IMR-90 (cell line): Measurements from ENCODE around the gene HDGF. TPM values are rescaled to one million over a fixed set of nuclear protein-coding genes. Genes with fewer than 3 reads are reported as not detected.

Source experiments
- MAFK ChIP-seq: IDR thresholded peaks from 2 replicates; pipeline ENCODE4 v1.6.1; 2012; ENCODE audit warnings: low read depth, low read length, improper control_type of control experiment
- MXI1 ChIP-seq: IDR thresholded peaks from 2 replicates; pipeline ENCODE4 v1.6.1; 2012; ENCODE audit warnings: low read depth, mild to moderate bottlenecking, low read length, moderate library complexity, borderline replicate concordance
- polyA plus RNA-seq, 3 experiments: library from polyadenylated mRNA; depleted of rRNA; stranded (reverse); fragments of >200 nt; gene quantifications; 2 replicates each; pipeline ENCODE4 v1.2.3, GENCODE V29; 2012; ENCODE audit warnings: low replicate concordance in 1 of 3
- total RNA-seq: library from RNA; depleted of rRNA; stranded (reverse); fragments of >200 nt; gene quantifications from 2 replicates; pipeline ENCODE4 v1.2.3, GENCODE V29; 2012
- TF ChIP-seq, protein P1 (sequence below): conservative IDR thresholded peaks from 2 replicates; pipeline ENCODE4 v1.5.1; 2012; ENCODE audit warnings: mild to moderate bottlenecking, low read depth, low read length, improper control_type of control experiment

Gene HDGF
- total and polyA plus RNA-seq, 2 of the 4 experiments (the other 2 are of a cell fraction) = 94.6 to 123 TPM

GRCh38 chr1:156767101-156767878 lies 15.8 kb upstream of the HDGF start, which contains the start of gene PRCC (continued):
- TF ChIP-seq, protein P1, sequence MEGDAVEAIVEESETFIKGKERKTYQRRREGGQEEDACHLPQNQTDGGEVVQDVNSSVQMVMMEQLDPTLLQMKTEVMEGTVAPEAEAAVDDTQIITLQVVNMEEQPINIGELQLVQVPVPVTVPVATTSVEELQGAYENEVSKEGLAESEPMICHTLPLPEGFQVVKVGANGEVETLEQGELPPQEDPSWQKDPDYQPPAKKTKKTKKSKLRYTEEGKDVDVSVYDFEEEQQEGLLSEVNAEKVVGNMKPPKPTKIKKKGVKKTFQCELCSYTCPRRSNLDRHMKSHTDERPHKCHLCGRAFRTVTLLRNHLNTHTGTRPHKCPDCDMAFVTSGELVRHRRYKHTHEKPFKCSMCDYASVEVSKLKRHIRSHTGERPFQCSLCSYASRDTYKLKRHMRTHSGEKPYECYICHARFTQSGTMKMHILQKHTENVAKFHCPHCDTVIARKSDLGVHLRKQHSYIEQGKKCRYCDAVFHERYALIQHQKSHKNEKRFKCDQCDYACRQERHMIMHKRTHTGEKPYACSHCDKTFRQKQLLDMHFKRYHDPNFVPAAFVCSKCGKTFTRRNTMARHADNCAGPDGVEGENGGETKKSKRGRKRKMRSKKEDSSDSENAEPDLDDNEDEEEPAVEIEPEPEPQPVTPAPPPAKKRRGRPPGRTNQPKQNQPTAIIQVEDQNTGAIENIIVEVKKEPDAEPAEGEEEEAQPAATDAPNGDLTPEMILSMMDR = no peak
- TF ChIP-seq MAFK (no peak), MXI1 (0 out of 2 replicates have a peak, but pooled peaks have one; percentile 12)
